GM23338 (cell line): Measurements from ENCODE around the gene ENPP1. TPM values are rescaled to one million over a fixed set of nuclear protein-coding genes. Genes with fewer than 3 reads are reported as not detected.

ENCODE experiments used
- ATAC-seq: fragments of 200-7000 bp; cut with Tn5 transposase; 3 replicates; pipeline ENCODE4 v1.9.1; 2020
- DNase-seq: peaks from one replicate; pipeline ENCODE4 v3.0.0-alpha.2; 2015; ENCODE audit warnings: low spot score
- H2AFZ ChIP-seq: fragments of 200-600 bp; sonication (generic); 2 replicates; pipeline ENCODE4 v1.8.0; 2016; ENCODE audit warnings: antibody characterized with exemption, mild to moderate bottlenecking, moderate library complexity
- H3F3A ChIP-seq: fragments of 200-600 bp; sonication (generic); replicated peaks from 2 replicates; pipeline ENCODE4 v1.8.0; 2017; ENCODE audit warnings: antibody characterized with exemption, mixed run types, low read depth
- H3K27ac ChIP-seq: fragments of 200-600 bp; sonication (generic); 2 replicates; pipeline ENCODE4 v1.6.1; 2016; ENCODE audit warnings: low read depth
- H3K27me3 ChIP-seq: fragments of 200-600 bp; sonication (generic); 2 replicates; pipeline ENCODE4 v1.8.0; 2016; ENCODE audit warnings: mild to moderate bottlenecking, mixed run types, moderate library complexity; ENCODE audit not compliant: insufficient read depth
- H3K36me3 ChIP-seq: fragments of 200-600 bp; sonication (generic); 2 replicates; pipeline ENCODE4 v1.8.0; 2016; ENCODE audit warnings: mild to moderate bottlenecking; ENCODE audit not compliant: insufficient read depth
- H3K4me1 ChIP-seq: fragments of 200-600 bp; sonication (generic); 2 replicates; pipeline ENCODE4 v1.8.0; 2016; ENCODE audit warnings: mild to moderate bottlenecking, moderate library complexity; ENCODE audit not compliant: insufficient read depth
- H3K4me2 ChIP-seq: fragments of 200-600 bp; sonication (generic); 2 replicates; pipeline ENCODE4 v1.7.1; 2017; ENCODE audit warnings: mixed run types
- H3K4me3 ChIP-seq: fragments of 200-600 bp; sonication (generic); 2 replicates; pipeline ENCODE4 v1.6.1; 2016; ENCODE audit warnings: mixed run types
- H3K79me2 ChIP-seq: fragments of 200-600 bp; sonication (generic); replicated peaks from 2 replicates; pipeline ENCODE4 v1.8.0; 2017; ENCODE audit warnings: mild to moderate bottlenecking; ENCODE audit not compliant: insufficient read depth
- H3K9me2 ChIP-seq: fragments of 200-600 bp; sonication (generic); 2 replicates; pipeline ENCODE4 v1.8.0; 2017; ENCODE audit not compliant: insufficient read depth
- H4K20me1 ChIP-seq: fragments of 200-600 bp; sonication (generic); replicated peaks from 2 replicates; pipeline ENCODE4 v1.8.0; 2017; ENCODE audit warnings: mild to moderate bottlenecking; ENCODE audit not compliant: insufficient read depth
- H3K27ac Mint-ChIP-seq: 2 replicates; pipeline ENCODE4 v1.8.0; 2020; ENCODE audit warnings: inconsistent platforms, mild to moderate bottlenecking, moderate library complexity, mixed read lengths
- H3K27me3 Mint-ChIP-seq: 3 replicates; pipeline ENCODE4 v1.8.0; 2022; ENCODE audit warnings: low read depth, mild to moderate bottlenecking, moderate library complexity, mixed read lengths, inconsistent platforms; ENCODE audit not compliant: insufficient read depth, poor library complexity
- H3K36me3 Mint-ChIP-seq: 3 replicates; pipeline ENCODE4 v1.8.0; 2021; ENCODE audit warnings: low read depth, mild to moderate bottlenecking, inconsistent platforms, moderate library complexity, mixed read lengths
- H3K4me1 Mint-ChIP-seq: 3 replicates; pipeline ENCODE4 v1.8.0; 2020; ENCODE audit warnings: mild to moderate bottlenecking, inconsistent platforms, mixed read lengths
- H3K4me3 Mint-ChIP-seq: 3 replicates; pipeline ENCODE4 v1.8.0; 2021; ENCODE audit warnings: moderate library complexity, mild to moderate bottlenecking, inconsistent platforms, mixed read lengths
- H3K9me3 Mint-ChIP-seq: 3 replicates; pipeline ENCODE4 v1.8.0; 2020; ENCODE audit warnings: moderate library complexity, mild to moderate bottlenecking, inconsistent platforms, mixed read lengths
- CREB1 ChIP-seq: fragments of 250-450 bp; sonication (Bioruptor Pico); IDR thresholded peaks from 2 replicates; pipeline ENCODE4 v1.5.0; 2020; ENCODE audit warnings: low read depth, mild to moderate bottlenecking, moderate library complexity
- CTCF ChIP-seq, 2 experiments: fragments of 200-600 bp in 1 of 2; sonication (generic) in 1 of 2; conservative IDR thresholded peaks; 2 replicates each; pipeline versions ENCODE4 v1.5.1 to v1.6.1; 2016 to 2017; ENCODE audit warnings: antibody characterized with exemption in 2 of 2, low read depth in 2 of 2, mild to moderate bottlenecking in 2 of 2, moderate library complexity in 1 of 2
- ETS1 ChIP-seq: IDR thresholded peaks from 2 replicates; pipeline ENCODE4 v1.6.1; 2016; ENCODE audit warnings: antibody characterized with exemption
- EZH2 ChIP-seq: fragments of 200-600 bp; sonication (generic); IDR thresholded peaks from one replicate; pipeline ENCODE4 v1.8.0; 2017; ENCODE audit warnings: antibody characterized with exemption, mild to moderate bottlenecking, low read depth; ENCODE audit not compliant: unreplicated experiment
- EZH2phosphoT487 ChIP-seq: fragments of 200-600 bp; sonication (generic); IDR thresholded peaks from one replicate; pipeline ENCODE4 v1.8.1; 2018; ENCODE audit warnings: antibody characterized with exemption; ENCODE audit not compliant: unreplicated experiment
- JUNB ChIP-seq: IDR thresholded peaks from one replicate; pipeline ENCODE4 v1.6.1; 2016; ENCODE audit warnings: antibody characterized with exemption; ENCODE audit not compliant: unreplicated experiment
- NANOG ChIP-seq: IDR thresholded peaks from 2 replicates; pipeline ENCODE4 v1.6.1; 2016; ENCODE audit warnings: antibody characterized with exemption, borderline replicate concordance
- POLR2AphosphoS5 ChIP-seq: IDR thresholded peaks from 2 replicates; pipeline ENCODE4 v1.6.1; 2016; ENCODE audit warnings: antibody characterized with exemption, low read depth
- REST ChIP-seq: IDR thresholded peaks from one replicate; pipeline ENCODE4 v1.6.1; 2018; ENCODE audit warnings: antibody characterized with exemption; ENCODE audit not compliant: unreplicated experiment
- STAT1 ChIP-seq: IDR thresholded peaks from one replicate; pipeline ENCODE4 v1.6.1; 2016; ENCODE audit warnings: antibody characterized with exemption; ENCODE audit not compliant: unreplicated experiment
- ZNF114 ChIP-seq: fragments of 250-450 bp; sonication (Bioruptor Pico); IDR thresholded peaks from 2 replicates; pipeline ENCODE4 v1.5.0; 2020; ENCODE audit warnings: mild to moderate bottlenecking, moderate library complexity
- ZNF331 ChIP-seq: fragments of 250-450 bp; sonication (Bioruptor Pico); IDR thresholded peaks from 2 replicates; pipeline ENCODE4 v1.5.0; 2020; ENCODE audit warnings: low read depth, mild to moderate bottlenecking, moderate library complexity
- ZNF462 ChIP-seq: fragments of 250-450 bp; sonication (Bioruptor Pico); IDR thresholded peaks from 2 replicates; pipeline ENCODE4 v1.5.0; 2020; ENCODE audit warnings: mild to moderate bottlenecking, moderate library complexity
- polyA plus RNA-seq: library from polyadenylated mRNA; unstranded; fragments of >200 nt; fragmentation: Nextera tagmentation; extraction: Ambion mirVana; gene quantifications from 2 replicates; pipeline ENCODE4 v1.2.1, GENCODE V29; 2016
- total RNA-seq: library from RNA; depleted of rRNA; stranded (reverse); fragments of >200 nt; shearing (Covaris generic); gene quantifications from 2 replicates; pipeline ENCODE4 v1.2.3, GENCODE V29; 2014

Gene ENPP1
- total and polyA plus RNA-seq, 2 experiments from 2014 or later, result 17.3 to 46.9 TPM

- Histone ChIP-seq H3K4me1 (peaks cover 15% of the 10 kb centered on the region; the same call in 1 of the 2 replicates), H3K4me2 (no peak overlapping the region), H3K27ac (no peak overlapping the region), H3K36me3 (peaks cover 16% of the 10 kb centered on the region), H2AFZ (no peak overlapping the region), H3K79me2 (no peaks in the 10 kb centered on the region), H4K20me1 (no peaks in the 10 kb centered on the region), H3K4me3 (no peak overlapping the region), H3K9me2 (no peaks in the 10 kb centered on the region), H3F3A (no peaks in the 10 kb centered on the region), H3K27me3 (no peaks in the 10 kb centered on the region)
- DNase-seq (no peak), ATAC-seq (no peak)
- Mint-ChIP-seq H3K4me3 (no peak overlapping the region), H3K36me3 (peaks cover 2% of the 10 kb centered on the region; the same call in 2 of the 3 replicates), H3K9me3 (no peaks in the 10 kb centered on the region), H3K27ac (no peak overlapping the region), H3K4me1 (peaks cover 15% of the 10 kb centered on the region), H3K27me3 (no peaks in the 10 kb centered on the region)
- TF ChIP-seq ETS1 (no peak), EZH2phosphoT487 (no peak), REST (no peak), ZNF462 (CRISPR knock-in tag) (no peak), CTCF (conservative IDR thresholded peaks at IDR 0.05; ENCODE audit: low read depth in 2 of 2) (no peak), EZH2 (no peak), CREB1 (no peak), STAT1 (no peak), POLR2AphosphoS5 (no peak), ZNF114 (CRISPR knock-in tag) (no peak), NANOG (no peak), ZNF331 (CRISPR knock-in tag) (no peak), JUNB (no peak)
Observed at GRCh38 chr6:131868836-131869235, 61.0 kb downstream of the ENPP1 start.
